SHP77 treated with DMSO at 0.1 percent for 48 hours (cell line): Measurements from ENCODE around the gene FDPS.
"Not testable (repeated sequence)": the region's sequence is repeated elsewhere in the genome, so short reads cannot be mapped to it uniquely, and the experiment has no call there.

Experiments used
- DNase-seq: peaks from one replicate; lab custom pipeline; 2025; lab: John Stamatoyannopoulos, UW

The FDPS gene

DNA sequence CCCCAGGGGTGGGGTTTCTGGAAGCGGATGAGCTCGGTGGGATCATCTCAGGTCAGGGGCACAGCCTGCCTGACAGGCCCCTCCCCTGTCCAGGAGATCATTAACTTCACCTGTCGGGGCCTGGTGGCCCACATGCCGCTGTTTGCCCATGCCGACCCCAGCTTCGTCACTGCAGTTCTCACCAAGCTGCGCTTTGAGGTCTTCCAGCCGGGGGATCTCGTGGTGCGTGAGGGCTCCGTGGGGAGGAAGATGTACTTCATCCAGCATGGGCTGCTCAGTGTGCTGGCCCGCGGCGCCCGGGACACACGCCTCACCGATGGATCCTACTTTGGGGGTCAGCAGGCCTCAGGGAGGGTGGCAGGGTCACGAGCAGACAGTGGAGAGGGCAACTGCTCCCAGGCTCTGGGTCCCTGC, 23.0 kb upstream of the FDPS start:
- no peak for DNase-seq

DNA sequence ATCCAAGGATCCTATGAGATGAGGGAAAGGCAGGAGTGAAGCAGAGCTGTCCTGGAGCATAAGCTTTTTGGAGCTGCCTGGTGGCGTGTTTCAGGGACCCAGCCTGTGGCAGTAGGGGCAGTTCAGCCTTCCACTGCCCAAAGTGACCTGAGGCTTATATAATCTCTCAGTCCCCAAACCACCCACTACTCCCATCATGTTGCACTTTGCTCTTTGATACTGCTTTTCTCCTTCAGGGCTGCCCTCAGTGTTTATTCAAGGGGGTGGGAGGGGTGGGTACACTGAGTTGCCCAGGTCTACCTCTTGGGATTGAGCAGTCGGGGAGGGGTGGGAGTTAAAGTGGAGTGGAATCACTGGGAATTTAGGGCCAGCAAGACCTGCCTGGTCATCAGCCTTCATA, 22.1 kb upstream of the FDPS start:
- DNase-seq: no peak

DNA sequence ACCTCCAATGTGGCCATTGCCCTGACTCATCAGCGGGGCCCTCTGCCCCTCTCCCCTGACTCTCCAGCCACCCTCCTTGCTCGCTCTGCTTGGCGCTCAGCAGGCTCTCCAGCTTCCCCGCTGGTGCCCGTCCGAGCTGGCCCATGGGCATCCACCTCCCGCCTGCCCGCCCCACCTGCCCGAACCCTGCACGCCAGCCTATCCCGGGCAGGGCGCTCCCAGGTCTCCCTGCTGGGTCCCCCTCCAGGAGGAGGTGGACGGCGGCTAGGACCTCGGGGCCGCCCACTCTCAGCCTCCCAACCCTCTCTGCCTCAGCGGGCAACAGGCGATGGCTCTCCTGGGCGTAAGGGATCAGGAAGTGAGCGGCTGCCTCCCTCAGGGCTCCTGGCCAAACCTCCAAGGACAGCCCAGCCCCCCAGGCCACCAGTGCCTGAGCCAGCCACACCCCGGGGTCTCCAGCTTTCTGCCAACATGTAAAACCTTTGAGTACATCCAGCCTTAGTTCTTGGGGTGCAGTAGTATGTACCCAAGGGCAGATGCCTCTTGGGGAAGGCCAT, 20.6 kb upstream of the FDPS start:
- DNase-seq: no peak

- DNase-seq: not testable (repeated sequence)
Observed at GRCh38 chr1:155291006-155291405, 17.7 kb upstream of the FDPS start.

- no peak for DNase-seq
Observed at GRCh38 chr1:155293086-155293749, 15.4 kb upstream of the FDPS start.

GRCh38 chr1:155294520-155295182, 14.0 kb upstream of the FDPS start:
- DNase-seq: no peak

DNA sequence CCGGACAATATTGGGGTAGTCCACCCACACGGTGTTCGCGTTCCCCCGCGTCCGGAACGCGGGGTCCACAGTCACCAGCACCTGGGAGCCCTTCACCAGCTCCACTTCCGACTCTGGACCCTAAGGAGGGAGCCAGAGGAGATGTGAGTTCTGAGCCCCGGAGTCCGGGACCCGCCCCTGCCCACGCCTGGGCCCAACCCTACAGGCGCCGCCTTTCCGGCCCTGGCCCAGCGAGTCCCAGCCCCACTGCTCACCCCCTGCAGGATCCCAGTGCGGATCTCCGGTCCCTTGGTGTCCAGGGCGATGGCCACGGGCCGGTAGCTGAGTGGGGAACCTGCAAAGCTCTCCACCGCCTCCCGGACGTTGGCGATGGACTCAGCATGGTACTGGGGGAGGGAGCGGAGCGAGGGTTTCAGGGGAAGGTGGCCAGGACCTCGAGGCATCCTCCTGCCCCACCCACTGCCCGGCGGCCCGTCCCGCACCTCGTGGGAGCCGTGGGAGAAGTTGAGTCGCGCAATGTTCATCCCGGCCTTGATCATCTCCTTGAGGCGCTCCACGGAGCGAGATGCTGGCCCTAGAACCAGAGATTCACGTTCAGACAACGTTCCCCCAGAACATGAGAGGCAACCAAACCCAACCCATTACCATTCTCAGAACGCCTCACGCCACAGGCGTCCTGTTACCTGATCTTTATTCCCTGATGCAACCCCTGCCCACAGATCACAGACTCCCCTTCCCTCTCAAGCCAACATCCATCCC, 13.3 kb upstream of the FDPS start:
- DNase-seq: no peak

DNA sequence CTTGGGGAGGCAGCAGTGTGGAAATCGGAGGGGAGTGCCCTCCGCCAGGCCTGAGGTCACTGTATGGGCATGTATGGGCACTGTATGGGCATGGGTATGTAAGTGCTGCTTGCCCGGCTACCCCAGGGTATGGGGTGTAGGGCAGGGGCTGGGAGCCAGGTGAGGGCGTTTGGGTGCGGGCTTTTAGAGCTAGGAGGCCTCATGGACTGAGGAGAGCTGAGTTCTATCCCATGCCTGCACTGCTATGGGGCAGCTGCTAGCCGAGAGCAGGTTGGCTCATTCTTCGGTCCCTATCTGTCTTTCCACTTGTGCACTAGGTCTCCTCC, 12.8 kb upstream of the FDPS start:
- DNase-seq: no peak

GRCh38 chr1:155296661-155297060, 12.0 kb upstream of the FDPS start:
- DNase-seq: no peak

- DNase-seq: no peak
Observed at GRCh38 chr1:155297384-155297783, 11.3 kb upstream of the FDPS start.

GRCh38 chr1:155300024-155300423, 8.6 kb upstream of the FDPS start:
- DNase-seq: no peak

DNA sequence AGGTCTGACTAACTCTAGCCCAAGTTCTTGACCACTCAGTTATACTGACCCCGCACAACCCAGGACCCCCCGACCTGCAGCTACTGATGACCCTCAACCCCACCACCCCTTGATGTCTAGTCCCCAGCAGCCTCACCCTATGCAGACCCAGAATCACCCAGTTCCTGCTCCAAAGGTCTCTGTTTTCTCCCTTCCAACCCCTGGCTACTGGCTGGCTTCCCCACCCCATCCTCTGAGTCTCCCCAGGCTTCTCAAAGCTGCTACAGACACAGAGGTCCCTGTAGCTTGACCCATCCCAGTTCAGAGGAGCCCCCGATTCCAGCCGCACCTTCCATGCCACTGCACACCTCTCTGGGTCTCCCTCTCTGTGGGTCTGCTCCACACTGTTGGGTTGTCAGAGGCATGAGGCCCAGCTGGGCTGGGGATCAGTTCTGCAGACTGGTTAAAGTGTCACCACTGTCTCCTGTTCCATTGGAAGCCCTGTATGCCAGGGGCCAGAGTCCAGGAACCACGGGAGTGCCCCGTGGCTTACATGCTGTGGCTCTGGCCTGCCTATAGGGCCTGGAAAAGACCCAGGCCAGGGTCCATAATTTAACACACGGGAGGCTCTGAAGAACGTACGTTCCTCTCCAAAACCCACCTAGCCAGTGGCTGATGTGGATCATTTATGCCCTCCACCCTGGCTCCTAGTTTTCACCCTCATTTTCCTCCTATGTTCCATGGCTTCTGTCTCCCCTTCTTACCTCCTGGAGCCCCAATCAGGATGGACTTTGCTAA, 7.9 kb upstream of the FDPS start:
- no peak for DNase-seq

- DNase-seq: no peak
Observed at GRCh38 chr1:155301342-155301841, 7.3 kb upstream of the FDPS start, which contains the start of gene PKLR. TSS of gene PKLR (minus strand) at chr1:155301438. CDS start at chr1:155301395, 43 bp downstream.

GRCh38 chr1:155304558-155305063, 4.1 kb upstream of the FDPS start:
- DNase-seq: no peak

GRCh38 chr1:155305881-155306391, 2.7 kb upstream of the FDPS start:
- DNase-seq: no peak

GRCh38 chr1:155307247-155307740, 1.4 kb upstream of the FDPS start:
- DNase-seq: peak; percentile 52

- DNase-seq: no peak
Observed at GRCh38 chr1:155309423-155310021, 856 bp downstream of the FDPS start.

DNA sequence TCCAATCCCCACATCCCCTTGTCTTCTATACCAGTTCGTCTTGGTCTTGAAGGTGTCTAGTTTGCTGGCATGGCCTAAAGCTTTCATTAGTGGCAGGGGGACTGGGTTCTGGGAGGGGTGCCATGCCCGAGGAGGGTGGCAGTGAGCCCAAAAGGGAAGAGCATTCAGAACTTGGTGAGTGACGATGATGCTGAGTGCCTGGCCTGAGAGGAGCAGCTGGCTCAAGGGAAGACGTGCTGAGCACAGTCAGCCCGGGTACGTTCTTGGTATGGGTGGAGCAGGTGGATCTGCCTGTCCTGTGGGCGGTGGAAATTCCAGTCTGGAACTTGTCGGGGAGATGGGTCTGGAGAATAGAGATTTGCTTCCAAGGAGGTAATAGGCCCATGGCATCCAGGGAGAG, 4.6 kb downstream of the FDPS start:
- no peak for DNase-seq

DNA sequence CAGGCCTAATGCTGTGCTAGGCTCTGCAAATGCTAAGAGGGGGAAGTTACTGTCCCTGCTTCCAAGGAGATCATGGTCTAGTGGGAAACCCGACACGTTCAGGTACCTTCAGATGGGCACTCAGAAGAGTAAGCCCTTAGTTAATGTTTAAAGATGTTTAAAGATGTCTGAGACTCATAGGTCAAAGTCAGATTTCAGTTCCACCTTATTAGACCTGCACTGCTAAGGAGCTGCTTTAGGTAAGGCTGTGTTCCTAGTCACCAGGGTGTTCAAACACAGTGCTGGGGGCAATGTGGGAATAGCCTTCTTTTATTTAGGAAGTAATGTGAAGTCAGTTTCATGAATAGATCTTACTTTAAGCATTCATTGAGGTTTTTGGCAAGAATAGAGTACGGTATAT, 8.3 kb downstream of the FDPS start:
- no peak for DNase-seq

DNA sequence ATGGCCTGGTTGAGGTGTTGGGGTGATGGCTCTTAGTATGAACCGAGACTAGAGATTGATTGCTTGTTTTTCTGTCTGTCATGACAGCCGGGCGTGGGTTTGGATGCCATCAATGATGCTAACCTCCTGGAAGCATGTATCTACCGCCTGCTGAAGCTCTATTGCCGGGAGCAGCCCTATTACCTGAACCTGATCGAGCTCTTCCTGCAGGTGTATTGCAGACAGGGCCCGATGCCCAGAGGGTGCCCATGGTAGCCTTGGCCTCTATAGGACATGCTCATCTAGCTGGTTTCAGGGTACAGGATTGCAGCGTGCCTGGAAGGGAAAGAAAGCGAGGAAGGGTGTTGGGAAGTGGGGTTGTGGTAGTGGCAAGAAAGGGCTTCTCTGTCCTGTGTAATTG, 9.4 kb downstream of the FDPS start:
- DNase-seq: no peak

- no peak for DNase-seq
Observed at GRCh38 chr1:155319536-155319935, 10.9 kb downstream of the FDPS start.
